Left ventricle myocardium inferior (tissue), 1 donor: ENCODE measurements around the gene RCCD1. TPM values are rescaled to one million over a fixed set of nuclear protein-coding genes. Genes with fewer than 3 reads are reported as not detected.
A peak's percentile ranks its signal among the peaks of the same experiment; 100 is the strongest.

Experiments
- DNase-seq: peaks from one replicate; pipeline ENCODE4 v3.0.0-alpha.2; 2020
- H3K27ac ChIP-seq: fragments of 200-600 bp; replicated peaks from 2 replicates; pipeline ENCODE4 v1.8.0; 2021
- H3K27me3 ChIP-seq: fragments of 200-600 bp; 2 replicates; pipeline ENCODE4 v1.8.0; 2021; ENCODE audit warnings: low read depth
- H3K36me3 ChIP-seq: fragments of 200-600 bp; 2 replicates; pipeline ENCODE4 v1.8.0; 2021
- H3K4me1 ChIP-seq: fragments of 200-600 bp; 2 replicates; pipeline ENCODE4 v1.8.0; 2021
- H3K4me3 ChIP-seq: fragments of 200-600 bp; 2 replicates; pipeline ENCODE4 v1.8.0; 2021; ENCODE audit warnings: mild to moderate bottlenecking, moderate library complexity
- H3K9me3 ChIP-seq: fragments of 200-600 bp; replicated peaks from 2 replicates; pipeline ENCODE4 v1.8.0; 2021
- CTCF ChIP-seq: fragments of 200-600 bp; IDR thresholded peaks from 2 replicates; pipeline ENCODE4 v1.8.0; 2021; ENCODE audit warnings: antibody characterized with exemption, mild to moderate bottlenecking, borderline replicate concordance
- intact Hi-C: fragments of 100-400 bp; cut with micrococcal nuclease; formaldehyde crosslinking; loops from one replicate; pipeline ENCODE4 v1.11.0; 2022
- long read RNA-seq: library from polyadenylated mRNA; unstranded; transcript quantifications from one replicate; pipeline ENCODE4 v2.0.0, GENCODE V29; 2021
- total RNA-seq: library from RNA; stranded (reverse); fragmentation: NEBNext Ultra II Directional; extraction: Animal tissue kit (Norgen Biotek cat#: 25700); gene quantifications from one replicate; pipeline ENCODE4 v1.2.1, GENCODE V29; 2021
- donor health status: DM: no; HTN: yes; CAD: no; lungs with severe emphysema.

Gene RCCD1, protein sequence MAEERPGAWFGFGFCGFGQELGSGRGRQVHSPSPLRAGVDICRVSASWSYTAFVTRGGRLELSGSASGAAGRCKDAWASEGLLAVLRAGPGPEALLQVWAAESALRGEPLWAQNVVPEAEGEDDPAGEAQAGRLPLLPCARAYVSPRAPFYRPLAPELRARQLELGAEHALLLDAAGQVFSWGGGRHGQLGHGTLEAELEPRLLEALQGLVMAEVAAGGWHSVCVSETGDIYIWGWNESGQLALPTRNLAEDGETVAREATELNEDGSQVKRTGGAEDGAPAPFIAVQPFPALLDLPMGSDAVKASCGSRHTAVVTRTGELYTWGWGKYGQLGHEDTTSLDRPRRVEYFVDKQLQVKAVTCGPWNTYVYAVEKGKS
- total RNA-seq, result 10.9 TPM
- long read RNA-seq, partial matches to known transcripts, result 37 of 45 reads
- long read RNA-seq, other reads (novel, unspliced or antisense), result 4 of 45 reads

DNA sequence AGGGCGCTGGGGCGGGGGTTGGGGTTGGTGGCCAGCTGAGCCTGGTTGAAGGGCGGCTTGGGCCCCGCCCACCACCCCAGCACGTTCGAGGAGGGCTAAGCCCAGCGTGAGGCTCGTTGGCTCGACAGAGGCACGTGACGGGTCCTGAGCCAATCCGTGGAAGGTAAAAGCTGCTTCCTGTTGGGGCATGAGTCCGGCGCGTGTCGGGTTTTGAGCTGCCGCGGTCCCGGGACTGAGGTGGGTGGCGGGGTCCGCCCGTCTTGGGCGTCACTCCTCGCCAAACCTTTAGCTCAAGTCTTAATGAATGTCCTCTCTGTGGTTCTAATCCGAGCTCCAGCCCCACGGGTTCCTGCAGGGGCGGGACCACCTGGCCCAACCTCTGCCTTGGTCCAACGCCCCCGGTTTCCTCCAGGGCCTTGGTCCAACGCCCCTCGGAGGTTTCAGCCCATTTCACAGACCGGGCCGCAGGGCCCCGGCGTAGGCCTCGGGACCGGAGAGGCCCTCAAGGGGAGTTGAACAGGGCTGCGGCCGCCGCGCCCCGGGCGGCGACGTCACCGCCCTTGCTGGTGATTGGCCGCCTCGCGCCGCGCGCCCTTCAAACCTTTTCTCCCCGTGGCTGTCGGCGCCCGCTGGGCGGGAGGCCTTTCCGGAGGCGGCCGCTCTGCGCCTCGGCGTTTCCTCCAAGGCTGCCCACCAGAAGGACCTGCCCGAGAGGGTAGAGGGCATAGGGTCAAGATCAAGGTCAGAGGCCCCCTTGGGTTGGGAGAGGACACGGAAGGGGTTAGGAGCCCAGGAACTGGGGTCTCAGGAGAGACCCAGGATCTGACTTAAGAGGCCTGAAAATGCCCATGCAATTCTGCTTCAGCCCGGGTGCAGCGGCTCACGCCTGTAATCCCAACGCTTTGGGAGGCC, at the start of gene RCCD1:
Gene RCCD1, plus strand, starts transcription at position 173 of the 912 bp plus-strand sequence. CDS start 1,851 bp downstream, outside the sequence.
- no peak for TF ChIP-seq CTCF
- no peaks in the 10 kb centered on the region for H3K27me3 ChIP-seq
- H3K36me3 ChIP-seq, result peaks cover 41% of the 10 kb centered on the region
- peak within 1 kb of the TSS; percentile 94 for H3K27ac ChIP-seq
- H3K4me3 ChIP-seq, result peak within 1 kb of the TSS; percentile 91
- DNase-seq, result peak; percentile 96
- H3K4me1 ChIP-seq, result peaks cover 55% of the 10 kb centered on the region
- no peaks in the 10 kb centered on the region for H3K9me3 ChIP-seq
- intact Hi-C loops, result no loop called here

- peaks cover 87% of the 10 kb centered on the region for H3K4me1 ChIP-seq
- TF ChIP-seq CTCF, result no peak
Measured at GRCh38 chr15:90905306-90906180, 49.1 kb upstream of the RCCD1 start.

DNA sequence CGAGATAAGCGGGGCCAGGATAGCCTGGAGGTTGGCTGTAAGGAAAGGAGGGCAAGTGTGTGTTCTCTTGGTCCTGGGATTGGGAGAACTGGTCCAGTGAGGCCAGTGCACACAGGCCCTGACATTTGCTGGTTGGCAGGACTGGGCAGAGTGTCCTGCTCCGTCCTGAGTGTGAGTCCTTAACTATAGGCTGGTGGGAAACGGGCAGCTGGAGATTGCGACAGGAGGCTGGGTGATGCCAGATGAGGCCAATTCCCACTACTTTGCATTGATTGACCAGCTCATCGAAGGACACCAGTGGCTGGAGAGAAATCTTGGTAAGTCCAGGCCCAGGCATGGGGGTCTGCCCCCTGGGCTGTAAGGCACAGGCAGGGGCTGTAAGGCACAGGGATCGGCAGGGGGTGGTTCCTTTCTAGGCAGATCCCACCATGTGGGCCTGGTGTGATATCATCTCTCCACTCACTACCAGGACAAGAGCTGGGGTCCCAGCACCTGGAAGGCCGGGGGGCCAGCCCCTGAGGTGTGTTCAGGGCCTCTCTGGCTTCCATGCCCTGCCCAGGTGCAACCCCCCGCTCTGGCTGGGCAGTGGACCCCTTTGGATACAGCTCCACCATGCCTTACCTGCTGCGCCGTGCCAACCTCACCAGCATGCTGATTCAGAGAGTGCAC, 48.4 kb upstream of the RCCD1 start:
- H3K27ac ChIP-seq, result peak overlapping the region; percentile 86
- peaks cover 62% of the 10 kb centered on the region for H3K36me3 ChIP-seq
- DNase-seq, result no peak
- H3K9me3 ChIP-seq, result no peaks in the 10 kb centered on the region
- intact Hi-C loops, result no loop called here
- peaks cover 85% of the 10 kb centered on the region for H3K4me1 ChIP-seq
- H3K27me3 ChIP-seq, result no peaks in the 10 kb centered on the region
- H3K4me3 ChIP-seq, result no peak overlapping the region
- TF ChIP-seq CTCF, result no peak

More at GRCh38 chr15:90905306-90906180, 49.1 kb upstream of the RCCD1 start:
- no peak for DNase-seq
- H3K36me3 ChIP-seq, result peaks cover 54% of the 10 kb centered on the region
- H3K4me3 ChIP-seq, result no peak overlapping the region
- intact Hi-C loops, result no loop called here
- H3K27ac ChIP-seq, result peak overlapping the region; percentile 86
- H3K27me3 ChIP-seq, result no peaks in the 10 kb centered on the region
- H3K9me3 ChIP-seq, result no peaks in the 10 kb centered on the region

- H3K4me1 ChIP-seq, result peaks cover 76% of the 10 kb centered on the region
- H3K4me3 ChIP-seq, result no peak overlapping the region
- H3K27me3 ChIP-seq, result no peaks in the 10 kb centered on the region
- TF ChIP-seq CTCF, result no peak
- H3K27ac ChIP-seq, result peak overlapping the region; percentile 86
- no peak for DNase-seq
- peaks cover 70% of the 10 kb centered on the region for H3K36me3 ChIP-seq
- intact Hi-C loops, result no loop called here
- no peaks in the 10 kb centered on the region for H3K9me3 ChIP-seq
Measured at GRCh38 chr15:90907051-90907660, 47.5 kb upstream of the RCCD1 start.
